ENCODE results near the gene ATP1A1.

- no peak for TF ChIP-seq CTCF (IDR thresholded peaks at IDR 0.05)
- TF ChIP-seq POLR2A (IDR thresholded peaks at IDR 0.05): no peak
These were observed 28.7 kb downstream of the ATP1A1 start for GRCh38 chr1:116401646-116402176.
